Large intestine (tissue), 3 donors: Measurements from ENCODE around the gene NFKBIB. TPM values are rescaled to one million over a fixed set of nuclear protein-coding genes. Genes with fewer than 3 reads are reported as not detected.
"Not testable (repeated sequence)": the region's sequence is repeated elsewhere in the genome, so short reads cannot be mapped to it uniquely, and the experiment has no call there.

ENCODE experiments used
- DNase-seq, 2 donors: peaks; one replicate each; pipeline versions ENCODE4 v3.0.0 to v3.0.0-alpha.2; 2013
- H3K27ac ChIP-seq: one replicate; pipeline ENCODE4 v1.5.1; 2013; ENCODE audit warnings: low read length
- H3K27me3 ChIP-seq: 2 replicates; pipeline ENCODE4 v1.6.1; 2013; ENCODE audit warnings: low read length; ENCODE audit not compliant: control insufficient read depth, insufficient read depth
- H3K36me3 ChIP-seq: 2 replicates; pipeline ENCODE4 v1.6.1; 2013; ENCODE audit warnings: low read length; ENCODE audit not compliant: control insufficient read depth, insufficient read depth
- H3K4me1 ChIP-seq: one replicate; pipeline ENCODE4 v1.6.1; 2013; ENCODE audit warnings: low read length; ENCODE audit not compliant: control insufficient read depth, insufficient read depth
- H3K4me3 ChIP-seq: one replicate; pipeline ENCODE4 v1.5.1; 2013; ENCODE audit warnings: low read length
- H3K9me3 ChIP-seq: one replicate; pipeline ENCODE4 v1.6.1; 2013; ENCODE audit warnings: mild to moderate bottlenecking, low read depth, low read length, moderate library complexity; ENCODE audit not compliant: control insufficient read depth
- WGBS: methylation state at CpG from one replicate; pipeline ENCODE4 v1.1.5; 2013; ENCODE audit warnings: low lambda C conversion rate; ENCODE audit not compliant: insufficient coverage; 5-methylcytosine and 5-hydroxymethylcytosine counted together
- polyA plus RNA-seq: library from polyadenylated mRNA; unstranded; fragments of 120-200 nt; gene quantifications from one replicate; pipeline ENCODE4 v1.2.1, GENCODE V29; 2013

NFKBIB gene
- polyA plus RNA-seq, 1 donor: 15.0 TPM

GRCh38 chr19:38875656-38876395 is 23.9 kb upstream of the NFKBIB start:
- no peak for DNase-seq
- Histone ChIP-seq H3K4me1 (peaks cover 44% of the 10 kb centered on the region), H3K27ac (no peak overlapping the region), H3K27me3 (no peaks in the 10 kb centered on the region), H3K9me3 (no peaks in the 10 kb centered on the region), H3K4me3 (no peak overlapping the region), H3K36me3 (no peaks in the 10 kb centered on the region)
- 71% methylated on average over 2 of the region's 6 CpGs for whole genome bisulfite sequencing

- DNase-seq: peak; percentile 74 to 89
- peaks cover 6% of the 10 kb centered on the region for H3K36me3 ChIP-seq
- H3K27me3 ChIP-seq: no peaks in the 10 kb centered on the region
- H3K4me3 ChIP-seq: peak within 1 kb of the TSS; percentile 42
- peaks cover 50% of the 10 kb centered on the region for H3K4me1 ChIP-seq
- WGBS: no CpG with 5 or more reads among the region's 11 CpGs
- H3K27ac ChIP-seq: peak within 1 kb of the TSS; percentile 95
- no peaks in the 10 kb centered on the region for H3K9me3 ChIP-seq
Observed at GRCh38 chr19:38877781-38878574, 21.8 kb upstream of the NFKBIB start, which contains the start of gene RINL. Gene RINL, minus strand, starts transcription at chr19:38878275. Its CDS starts 1,533 bp downstream, at chr19:38876742.

- Histone ChIP-seq H3K27ac (peak overlapping the region; percentile 95), H3K4me3 (peak overlapping the region; percentile 42), H3K4me1 (peaks cover 50% of the 10 kb centered on the region), H3K36me3 (peaks cover 12% of the 10 kb centered on the region), H3K27me3 (no peaks in the 10 kb centered on the region), H3K9me3 (no peaks in the 10 kb centered on the region)
- DNase-seq: peak in 1 of 2 donors; percentile 51
- no CpG with 5 or more reads among the region's 16 CpGs for WGBS
Observed at GRCh38 chr19:38878575-38879399, 21.0 kb upstream of the NFKBIB start.

- Histone ChIP-seq H3K9me3 (no peaks in the 10 kb centered on the region), H3K4me1 (peaks cover 50% of the 10 kb centered on the region), H3K36me3 (peaks cover 12% of the 10 kb centered on the region), H3K27me3 (no peaks in the 10 kb centered on the region), H3K4me3 (peak overlapping the region; percentile 42), H3K27ac (peak overlapping the region; percentile 95)
- peak; percentile 85 to 91 for DNase-seq
- no CpG with 5 or more reads among the region's 11 CpGs for WGBS
Observed at GRCh38 chr19:38879400-38879751, 20.4 kb upstream of the NFKBIB start.

GRCh38 chr19:38880076-38880881 is 19.5 kb upstream of the NFKBIB start:
- Histone ChIP-seq H3K4me3 (no peak overlapping the region), H3K36me3 (peaks cover 12% of the 10 kb centered on the region), H3K4me1 (peaks cover 50% of the 10 kb centered on the region), H3K27ac (peak overlapping the region; percentile 95), H3K27me3 (no peaks in the 10 kb centered on the region), H3K9me3 (no peaks in the 10 kb centered on the region)
- no CpG with 5 or more reads among the region's 19 CpGs for WGBS
- DNase-seq: peak in 1 of 2 donors; percentile 50

GRCh38 chr19:38880882-38881609 is 18.7 kb upstream of the NFKBIB start:
- no peak overlapping the region for H3K4me3 ChIP-seq
- H3K4me1 ChIP-seq: peaks cover 50% of the 10 kb centered on the region
- WGBS: 72% methylated on average over 4 of the region's 19 CpGs
- peaks cover 12% of the 10 kb centered on the region for H3K36me3 ChIP-seq
- H3K27ac ChIP-seq: peak overlapping the region; percentile 95
- H3K9me3 ChIP-seq: no peaks in the 10 kb centered on the region
- no peaks in the 10 kb centered on the region for H3K27me3 ChIP-seq
- DNase-seq: no peak

- Histone ChIP-seq H3K9me3 (no peaks in the 10 kb centered on the region), H3K27ac (no peak overlapping the region), H3K36me3 (peaks cover 15% of the 10 kb centered on the region), H3K4me3 (no peak overlapping the region), H3K27me3 (no peaks in the 10 kb centered on the region), H3K4me1 (peaks cover 31% of the 10 kb centered on the region)
- DNase-seq: no peak
- no CpG with 5 or more reads among the region's 9 CpGs for WGBS
Observed at GRCh38 chr19:38883286-38883685, 16.5 kb upstream of the NFKBIB start.

- H3K27ac ChIP-seq, H3K27me3 ChIP-seq, H3K9me3 ChIP-seq, DNase-seq, H3K4me3 ChIP-seq: not testable (repeated sequence)
- peaks cover 17% of the 10 kb centered on the region for H3K4me1 ChIP-seq
- peaks cover 29% of the 10 kb centered on the region for H3K36me3 ChIP-seq
- no CpG with 5 or more reads among the region's 3 CpGs for WGBS
Observed at GRCh38 chr19:38884691-38885090, 15.1 kb upstream of the NFKBIB start.

- no peaks in the 10 kb centered on the region for H3K4me1 ChIP-seq
- no peaks in the 10 kb centered on the region for H3K9me3 ChIP-seq
- no peaks in the 10 kb centered on the region for H3K27me3 ChIP-seq
- no peak for DNase-seq
- H3K4me3 ChIP-seq: no peak overlapping the region
- no CpG with 5 or more reads among the region's 17 CpGs for WGBS
- H3K36me3 ChIP-seq: peaks cover 37% of the 10 kb centered on the region
- H3K27ac ChIP-seq: no peak overlapping the region
Observed at GRCh38 chr19:38888876-38889275, 10.9 kb upstream of the NFKBIB start.
